ENCODE results near the gene CLEC2L. TPM values are rescaled to one million over a fixed set of nuclear protein-coding genes. Genes with fewer than 3 reads are reported as not detected.

CLEC2L gene
- total RNA-seq, 1 experiment from 2014 or later: not detected

GRCh38 chr7:139586286-139586685 is 62.8 kb downstream of the CLEC2L start:
- RAD21 ChIA-PET (ENCODE audit: low non-redundant PET in 1 of 2, low total read pairs in 2 of 2, uncharacterized antibody in 2 of 2, unreplicated experiment in 2 of 2): no interaction called here
- no peak for TF ChIP-seq EGR1 (IDR thresholded peaks at IDR 0.05; ENCODE audit: low read depth)
- no peak for TF ChIP-seq ZBTB33 (IDR thresholded peaks at IDR 0.05; ENCODE audit: extremely low read depth, insufficient replicate concordance, low read length)
- TF ChIP-seq ELF1 (IDR thresholded peaks at IDR 0.05; ENCODE audit: borderline replicate concordance, low read depth): no peak
- no peak for TF ChIP-seq SIN3A (IDR thresholded peaks at IDR 0.05; ENCODE audit: low read depth)
- TF ChIP-seq FOSL1 (IDR thresholded peaks at IDR 0.05; ENCODE audit: low read depth): no peak
- TF ChIP-seq ATF3 (IDR thresholded peaks at IDR 0.05): no peak
- no peak for TF ChIP-seq MAX (IDR thresholded peaks at IDR 0.05)
- no peak for TF ChIP-seq YY1 (IDR thresholded peaks at IDR 0.05; ENCODE audit: extremely low read depth, insufficient replicate concordance, low read depth, low read length)
- no peak for TF ChIP-seq REST (IDR thresholded peaks at IDR 0.05; ENCODE audit: low read depth)
- TF ChIP-seq JUND (IDR thresholded peaks at IDR 0.05): no peak
- TF ChIP-seq ZNF274 (IDR thresholded peaks at IDR 0.05; ENCODE audit: low read depth, low read length): no peak
- Histone ChIP-seq H3K9me3 (ENCODE audit: control insufficient read depth in 1 of 2, insufficient read depth in 1 of 2, low read depth in 1 of 2, low read length in 2 of 2) (no peaks in the 10 kb centered on the region), H4K20me1 (ENCODE audit: insufficient read depth) (no peaks in the 10 kb centered on the region), H3K36me3 (ENCODE audit: control insufficient read depth in 1 of 2, insufficient read depth in 2 of 2, low read length in 2 of 2) (peaks cover 8 to 19% of the 10 kb centered on the region in 2 experiments; a peak in 3 of 4 replicates), H3K79me2 (ENCODE audit: insufficient read depth, low read length) (no peaks in the 10 kb centered on the region), H3K4me3 (replicated peaks in 1 of 2; ENCODE audit: low read depth in 1 of 2, low read length in 2 of 2) (no peak overlapping the region), H3K9me2 (ENCODE audit: insufficient read depth) (no peaks in the 10 kb centered on the region), H3K27ac (ENCODE audit: low read depth, low read length) (no peak overlapping the region), H3K27me3 (ENCODE audit: insufficient read depth, low read length) (no peaks in the 10 kb centered on the region), H2AFZ (ENCODE audit: low read depth, low read length, poor library complexity, severe bottlenecking) (no peak overlapping the region), H3K4me2 (ENCODE audit: low read length) (no peak overlapping the region), H3K9ac (ENCODE audit: low read length) (no peak overlapping the region), H3K4me1 (ENCODE audit: control insufficient read depth in 1 of 2, insufficient read depth in 2 of 2, low read length in 2 of 2) (no peaks in the 10 kb centered on the region)
- CTCF ChIA-PET: no interaction called here
- POLR2A ChIA-PET: no interaction called here
- no peak for DNase-seq (ENCODE audit: low read depth, low spot score)
- intact Hi-C loops (cut with micrococcal nuclease): no loop called here
- ATAC-seq: no peak
- no TSS peak for BruUV-seq (replicated peaks)

All from HCT116 (cell line).